Measurements from ENCODE around the gene TNFRSF14. TPM values are rescaled to one million over a fixed set of nuclear protein-coding genes. Genes with fewer than 3 reads are reported as not detected.

The TNFRSF14 gene
- total RNA-seq, 1 experiment from 2014 or later: 0.57 TPM

DNA sequence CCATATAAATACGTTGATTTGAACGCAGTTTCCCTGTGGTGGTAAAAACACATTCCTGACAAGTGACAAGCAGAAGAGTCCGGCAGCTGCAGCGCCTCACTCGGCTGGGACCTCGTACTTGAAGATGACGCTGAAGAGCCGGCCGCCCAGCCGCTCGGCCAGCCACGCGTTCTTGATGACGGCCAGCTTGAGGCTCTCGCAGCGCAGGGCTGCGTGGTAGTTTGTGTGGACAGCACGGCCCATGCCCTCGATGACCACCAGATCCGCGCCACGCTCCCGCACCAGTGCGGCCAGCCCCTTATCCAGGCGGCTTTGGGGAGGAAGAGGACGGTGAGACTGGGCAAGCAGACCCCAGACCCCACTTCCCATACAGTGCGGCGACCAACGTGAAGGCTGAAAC, 47.4 kb upstream of the TNFRSF14 start:
- no peak overlapping the region for H2BK20ac ChIP-seq (ENCODE audit: low read depth, low read length, poor library complexity, severe bottlenecking)
- no peaks in the 10 kb centered on the region for H3K4me1 ChIP-seq (ENCODE audit: insufficient read depth, low read length)
- H2BK120ac ChIP-seq (ENCODE audit: low read depth, low read length, poor library complexity, severe bottlenecking): no peak overlapping the region
- no peak overlapping the region for H2BK12ac ChIP-seq (ENCODE audit: insufficient read length, low read depth, low read length)
- H3K4me2 ChIP-seq (ENCODE audit: insufficient read depth, insufficient read length, low read length): no peak overlapping the region
- H3K23me2 ChIP-seq (ENCODE audit: insufficient read length, low read depth, low read length, poor library complexity, severe bottlenecking): no peaks in the 10 kb centered on the region
- H4K8ac ChIP-seq (replicated peaks; ENCODE audit: insufficient read length, low read depth, low read length): no peak overlapping the region
- TF ChIP-seq, protein P1, sequence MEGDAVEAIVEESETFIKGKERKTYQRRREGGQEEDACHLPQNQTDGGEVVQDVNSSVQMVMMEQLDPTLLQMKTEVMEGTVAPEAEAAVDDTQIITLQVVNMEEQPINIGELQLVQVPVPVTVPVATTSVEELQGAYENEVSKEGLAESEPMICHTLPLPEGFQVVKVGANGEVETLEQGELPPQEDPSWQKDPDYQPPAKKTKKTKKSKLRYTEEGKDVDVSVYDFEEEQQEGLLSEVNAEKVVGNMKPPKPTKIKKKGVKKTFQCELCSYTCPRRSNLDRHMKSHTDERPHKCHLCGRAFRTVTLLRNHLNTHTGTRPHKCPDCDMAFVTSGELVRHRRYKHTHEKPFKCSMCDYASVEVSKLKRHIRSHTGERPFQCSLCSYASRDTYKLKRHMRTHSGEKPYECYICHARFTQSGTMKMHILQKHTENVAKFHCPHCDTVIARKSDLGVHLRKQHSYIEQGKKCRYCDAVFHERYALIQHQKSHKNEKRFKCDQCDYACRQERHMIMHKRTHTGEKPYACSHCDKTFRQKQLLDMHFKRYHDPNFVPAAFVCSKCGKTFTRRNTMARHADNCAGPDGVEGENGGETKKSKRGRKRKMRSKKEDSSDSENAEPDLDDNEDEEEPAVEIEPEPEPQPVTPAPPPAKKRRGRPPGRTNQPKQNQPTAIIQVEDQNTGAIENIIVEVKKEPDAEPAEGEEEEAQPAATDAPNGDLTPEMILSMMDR (conservative IDR thresholded peaks at IDR 0.05): no peak
- H3K56ac ChIP-seq (ENCODE audit: insufficient read length, low read depth, low read length): no peak overlapping the region
- H3K4ac ChIP-seq (ENCODE audit: low read depth, low read length): no peak overlapping the region
- no peaks in the 10 kb centered on the region for H4K20me1 ChIP-seq (ENCODE audit: control insufficient read depth, insufficient read depth, insufficient read length)
- H2AK5ac ChIP-seq (ENCODE audit: insufficient read length, low read length): no peak overlapping the region
- DNase-seq: no peak
- no peaks in the 10 kb centered on the region for H3K79me1 ChIP-seq (ENCODE audit: insufficient read depth, low read depth, low read length, poor library complexity, severe bottlenecking)
- no peak overlapping the region for H3K18ac ChIP-seq (ENCODE audit: insufficient read length, low read depth, low read length)
- H3K79me2 ChIP-seq (ENCODE audit: insufficient read depth, low read length): no peaks in the 10 kb centered on the region
- H3K9me3 Mint-ChIP-seq: no peaks in the 10 kb centered on the region
- no peaks in the 10 kb centered on the region for H3K4me1 Mint-ChIP-seq
- H3K23ac ChIP-seq (ENCODE audit: insufficient read length, low read depth, low read length): no peak overlapping the region
- H4K5ac ChIP-seq (ENCODE audit: insufficient read length, low read depth, low read length): no peak overlapping the region
- no peak overlapping the region for H3K4me3 Mint-ChIP-seq
- no peaks in the 10 kb centered on the region; the same call in 1 of the 2 replicates for H3K27me3 Mint-ChIP-seq (ENCODE audit: low read depth)
- WGBS (ENCODE audit: extremely low coverage, insufficient read length, low lambda C conversion rate): no CpG with 5 or more reads among the region's 29 CpGs
- no peak overlapping the region for H2BK15ac ChIP-seq (ENCODE audit: low read depth, low read length)
- no peak overlapping the region for H2AFZ ChIP-seq (ENCODE audit: low read length)
- no peak overlapping the region for H3T11ph ChIP-seq (ENCODE audit: low read length)
- H3K36me3 Mint-ChIP-seq (ENCODE audit: insufficient read depth in 1 of 3, low read depth in 3 of 3): peaks cover 11 to 42% (median 35%) of the 10 kb centered on the region in 3 experiments; a peak in 6 of 7 replicates
- no peak overlapping the region for H3K27ac Mint-ChIP-seq
- no peak overlapping the region for H3K14ac ChIP-seq (ENCODE audit: insufficient read depth, low read length)
- no peak overlapping the region for H3K27ac ChIP-seq (ENCODE audit: insufficient read length, low read depth, low read length)
- no peak overlapping the region for H2BK5ac ChIP-seq (ENCODE audit: insufficient read length, low read length)
- H3K9me3 ChIP-seq (ENCODE audit: control insufficient read depth, low read depth, low read length): no peaks in the 10 kb centered on the region
- no peak overlapping the region for H3K9ac ChIP-seq (ENCODE audit: extremely low read depth, insufficient read length, low read length)
- H3K27me3 ChIP-seq (ENCODE audit: insufficient read depth, low read length): no peaks in the 10 kb centered on the region
- H4K91ac ChIP-seq (ENCODE audit: insufficient read length, low read depth, low read length): no peak overlapping the region
